T-helper 1 cell treated with Interleukin-12 subunit alpha and Interleukin-12 subunit beta and Interleukin-4 antibody, amounts not matched to agents 30 ng/mL and 1 ng/mL, for 36 hours (primary cell): ENCODE measurements around the gene KRT13. TPM values are rescaled to one million over a fixed set of nuclear protein-coding genes. Genes with fewer than 3 reads are reported as not detected.

ENCODE experiments used
- intact Hi-C: fragments of 100-400 bp; cut with micrococcal nuclease; formaldehyde crosslinking; loops from one replicate; pipeline ENCODE4 v1.15.1; 2024
- total RNA-seq: library from RNA; stranded (reverse); gene quantifications from 2 replicates; pipeline ENCODE4 v1.2.3, GENCODE V29; 2022

Gene KRT13
- total RNA-seq, 1 donor from 2014 or later = not detected

DNA sequence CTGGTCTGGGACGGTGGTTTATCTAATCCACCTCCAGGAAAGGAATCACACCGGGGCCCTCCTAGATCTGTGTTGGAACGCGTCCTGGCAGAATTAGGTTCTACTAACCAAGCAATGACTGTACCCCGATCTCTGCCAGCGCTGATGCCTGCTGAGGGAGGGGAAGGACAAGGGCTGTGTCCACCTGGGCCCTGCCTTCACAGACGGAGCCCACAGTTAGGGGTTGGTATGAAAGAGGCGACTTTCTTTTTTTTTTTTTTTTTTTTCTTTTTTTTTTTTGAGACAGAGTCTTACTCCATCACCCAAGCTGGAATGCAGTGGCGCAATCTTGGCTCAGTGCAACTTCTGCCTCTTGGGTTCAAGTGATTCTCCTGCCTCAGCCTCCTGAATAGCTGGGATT, 32.6 kb upstream of the KRT13 start:
- intact Hi-C loops = no loop called here

DNA sequence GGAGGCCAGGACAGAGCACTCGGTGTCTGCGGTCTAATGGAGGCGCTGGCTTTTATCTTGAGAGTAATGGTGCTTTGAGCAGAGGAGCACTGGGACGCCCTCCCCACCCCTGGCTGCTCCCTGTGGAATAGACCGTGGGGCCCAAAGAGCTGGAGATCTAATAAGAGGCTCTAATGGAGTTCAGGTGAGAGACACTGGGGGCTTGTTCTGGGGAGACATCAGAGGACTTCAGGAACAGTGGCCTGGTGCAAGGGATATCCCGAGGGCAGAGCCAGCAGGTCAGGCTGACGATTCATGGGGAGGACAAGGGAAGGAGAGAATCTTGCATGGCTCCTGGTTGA, 32.2 kb upstream of the KRT13 start:
- intact Hi-C loops = no loop called here

DNA sequence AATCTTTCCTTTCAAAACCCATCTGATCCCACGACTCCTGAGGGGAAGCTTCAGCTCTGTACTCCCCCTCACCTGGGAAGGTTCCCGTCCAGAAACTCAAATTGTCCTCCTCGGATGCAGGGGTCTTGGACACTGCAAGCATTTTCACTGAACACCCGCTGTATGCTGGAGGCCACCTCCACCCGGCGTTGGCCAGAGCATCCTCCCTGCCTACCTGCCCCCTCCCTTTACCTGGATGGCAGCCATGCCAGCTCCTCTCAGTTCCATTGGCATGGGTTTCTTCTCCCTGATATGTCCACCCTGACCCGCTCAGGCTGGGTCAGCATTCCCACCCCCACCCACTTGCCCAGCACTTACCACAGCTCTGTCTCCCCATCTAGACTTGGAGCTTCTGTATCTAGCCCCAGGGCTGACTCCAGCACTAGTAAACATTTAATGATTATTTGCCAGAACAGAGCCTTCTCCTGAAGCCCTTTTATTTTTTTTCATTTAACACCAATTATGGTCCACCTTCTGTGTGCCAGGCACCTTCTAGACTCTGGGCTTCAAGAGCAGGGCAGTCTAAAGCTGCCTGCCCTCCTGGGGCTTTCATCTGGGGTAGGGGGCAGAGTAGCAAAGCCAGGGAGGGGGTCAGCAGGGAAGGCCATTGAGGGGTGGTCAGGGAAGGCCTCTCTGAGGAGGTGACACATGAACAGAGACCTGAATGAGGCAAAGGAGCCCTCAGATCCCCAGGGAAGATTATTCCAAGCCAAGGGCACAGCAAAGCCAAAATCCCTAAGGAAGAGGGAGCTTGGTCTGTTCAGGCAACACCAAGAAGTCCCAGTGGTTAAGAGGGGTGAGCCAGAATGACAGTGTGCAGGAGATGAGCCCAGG, 31.6 kb upstream of the KRT13 start:
- intact Hi-C loops = no loop called here

DNA sequence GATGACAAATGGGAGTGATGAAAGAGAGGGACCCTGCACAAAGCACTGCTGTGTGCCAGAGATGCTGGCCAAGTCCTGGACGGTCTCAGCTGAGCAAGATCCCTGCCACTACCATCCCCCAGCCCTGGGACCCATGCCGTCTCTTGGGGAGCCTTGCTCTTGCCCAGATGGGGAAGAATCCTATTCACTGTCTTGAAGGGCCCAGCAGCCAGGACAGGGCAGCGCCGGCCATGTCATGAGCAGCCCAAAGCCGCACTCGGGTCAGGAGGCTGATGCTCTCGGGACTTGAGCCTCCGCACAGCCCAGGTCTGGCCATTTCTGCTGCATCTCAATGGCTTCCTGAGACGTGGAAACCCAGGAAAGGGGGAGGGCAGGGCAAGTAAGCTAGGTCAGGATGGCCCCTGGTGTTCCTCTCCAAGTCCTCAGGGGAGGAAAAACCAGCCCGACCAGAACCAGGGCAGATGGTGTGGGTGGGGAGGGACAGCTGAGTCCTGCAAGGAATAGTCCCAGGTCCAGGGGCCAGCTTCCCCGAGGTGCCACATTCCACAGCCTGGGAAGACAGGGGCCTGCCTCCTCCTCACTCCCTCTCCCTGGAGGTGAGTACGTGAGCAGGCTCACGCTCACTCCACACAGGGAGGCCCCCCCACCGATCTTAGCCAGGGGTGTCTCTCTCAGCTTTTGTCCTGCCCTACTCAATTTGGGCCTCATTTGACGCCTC, 30.5 kb upstream of the KRT13 start:
- intact Hi-C loops = no loop called here

DNA sequence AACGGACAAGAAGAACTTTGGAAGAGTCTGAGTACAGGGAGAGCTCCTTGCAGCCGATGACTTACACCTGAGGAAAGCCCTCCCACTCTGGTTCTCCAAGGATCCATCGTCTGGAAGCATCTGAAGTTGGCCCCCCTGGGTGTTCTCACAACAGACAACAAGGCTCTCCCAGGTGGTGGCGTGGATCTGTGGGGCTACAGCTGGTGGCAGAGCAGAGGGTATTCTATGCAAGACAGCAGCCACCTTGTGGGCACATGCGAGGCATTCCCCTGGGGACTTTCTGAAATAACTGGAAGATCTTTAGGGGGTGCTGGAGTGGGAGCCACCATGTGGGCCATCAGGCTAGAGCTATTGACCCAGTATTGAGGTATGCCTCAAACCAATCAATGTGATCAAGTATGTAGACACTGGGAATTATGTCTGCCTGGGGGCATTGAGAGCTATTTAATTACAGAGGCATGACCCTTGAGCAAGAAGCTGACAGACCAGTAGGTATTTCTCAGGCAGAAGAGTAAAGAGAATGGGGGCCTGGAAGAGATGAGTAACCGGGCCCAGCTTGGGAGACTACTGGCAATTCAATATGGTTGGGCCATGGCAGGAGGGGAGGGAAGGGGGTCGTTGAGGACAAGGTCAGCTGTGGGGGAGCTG, 29.6 kb upstream of the KRT13 start:
- intact Hi-C loops = no loop called here

DNA sequence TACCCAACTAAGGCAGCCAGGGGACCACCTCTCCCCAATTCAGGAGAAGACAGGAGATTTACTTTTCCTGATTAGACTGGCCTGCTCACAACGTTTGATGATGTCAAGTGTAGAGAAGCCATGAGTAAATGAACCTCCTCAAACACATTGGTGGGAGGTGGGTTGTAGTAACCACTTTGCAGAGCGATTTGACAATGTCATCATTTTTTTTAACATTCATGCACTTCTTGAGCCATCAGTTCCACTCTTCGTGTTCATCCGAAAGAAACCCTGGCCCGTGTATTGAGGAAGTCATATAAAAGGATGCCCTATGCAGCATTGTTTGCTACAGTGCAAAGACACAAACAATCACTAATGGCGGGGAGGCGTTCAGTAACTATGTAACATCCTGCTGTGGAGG, 28.2 kb upstream of the KRT13 start:
- intact Hi-C loops = no loop called here

DNA sequence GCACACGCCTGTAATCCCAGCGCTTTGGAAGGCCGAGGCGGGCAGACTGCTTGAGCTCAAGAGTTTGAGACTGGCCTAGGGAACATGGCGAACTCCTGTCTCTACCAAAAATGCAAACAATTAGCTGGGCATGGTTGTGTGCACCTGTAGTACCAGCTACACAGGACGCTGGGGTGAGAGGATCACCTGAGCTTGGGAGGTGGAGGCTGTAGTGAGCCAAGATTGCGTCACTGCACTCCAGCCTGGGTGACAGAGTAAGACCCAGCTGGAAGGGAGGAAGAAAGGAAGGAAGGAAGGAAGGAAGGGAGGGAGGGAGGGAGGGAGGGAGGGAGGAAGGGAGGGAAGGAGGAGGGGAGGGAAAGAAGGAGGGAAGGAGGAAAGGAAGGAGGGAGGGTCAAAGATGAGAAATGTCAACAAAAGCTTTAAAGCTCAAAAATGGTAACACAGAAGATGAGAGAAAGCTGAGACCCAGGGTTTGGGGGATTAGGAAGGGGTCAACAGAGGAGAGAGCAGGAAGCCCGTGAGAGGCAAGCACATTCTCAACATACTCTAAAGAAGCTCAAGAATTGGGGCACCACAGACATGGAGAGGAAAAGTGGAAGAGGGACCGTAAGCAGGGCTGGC, 27.6 kb upstream of the KRT13 start:
- intact Hi-C loops = no loop called here

DNA sequence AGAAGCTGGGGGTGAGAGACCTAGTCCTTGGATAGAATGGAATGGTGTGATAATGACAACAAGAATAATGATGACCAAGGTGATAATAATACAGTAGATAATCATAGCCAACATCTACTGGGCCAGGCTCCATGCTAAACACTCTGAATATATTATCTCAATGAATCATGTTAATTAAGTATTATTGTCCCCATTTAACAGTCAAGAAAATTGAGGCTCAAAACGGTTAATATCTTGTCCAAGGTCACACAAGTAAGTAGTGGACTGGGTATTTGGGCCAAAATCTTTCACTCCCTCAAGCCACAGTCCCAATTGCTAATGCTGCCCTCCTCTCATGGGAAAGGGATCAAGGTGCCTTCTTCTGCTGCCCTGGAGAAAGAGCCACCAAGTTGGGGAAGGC, 26.6 kb upstream of the KRT13 start:
- intact Hi-C loops = no loop called here

DNA sequence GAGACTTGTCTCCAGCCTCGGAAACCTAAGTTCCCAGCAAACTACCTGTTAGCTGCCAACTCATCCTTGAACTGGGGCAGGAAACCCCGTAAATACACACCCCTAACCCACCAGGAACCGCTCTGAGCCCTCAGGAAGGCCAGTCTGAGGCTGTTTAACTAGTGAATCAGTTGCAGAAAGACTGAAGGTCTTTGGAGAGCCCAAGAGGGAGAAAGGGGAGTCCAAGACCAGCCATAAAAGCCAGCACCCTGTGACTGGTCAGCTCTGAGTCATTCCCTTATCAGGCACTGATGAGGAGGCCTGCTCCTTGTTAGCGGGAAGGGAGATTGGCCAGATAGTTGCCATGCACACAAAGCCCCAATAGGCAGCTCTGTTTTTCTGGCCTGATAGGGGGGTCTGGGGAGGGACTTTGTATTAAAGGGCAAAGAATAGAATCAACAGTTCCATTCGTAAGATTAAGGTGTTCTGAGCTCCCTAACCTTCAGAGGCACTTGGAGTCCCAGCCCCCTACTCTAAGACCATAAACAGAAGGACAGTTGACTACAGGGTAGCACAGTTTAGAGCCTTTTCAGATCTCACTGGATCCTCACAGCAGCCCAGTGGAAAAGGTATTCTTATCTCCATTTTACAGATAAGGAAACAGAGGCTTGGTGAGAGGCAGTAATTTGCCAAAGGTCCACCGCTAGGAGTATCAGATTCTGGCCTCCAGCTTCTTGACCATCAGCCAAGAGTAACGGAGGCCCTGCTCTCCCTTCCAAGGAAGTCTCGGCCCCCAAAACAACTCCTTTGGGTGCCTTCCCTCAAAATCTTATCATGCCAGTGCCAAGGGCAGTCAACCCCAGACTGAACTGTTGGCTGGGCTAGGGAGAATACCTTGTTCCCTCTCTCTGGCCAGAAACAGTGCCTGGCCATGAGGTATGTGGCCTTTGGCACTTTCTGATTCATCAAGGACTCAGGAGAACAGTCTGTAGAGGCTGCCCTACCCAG, 24.9 kb upstream of the KRT13 start:
- intact Hi-C loops = no loop called here

DNA sequence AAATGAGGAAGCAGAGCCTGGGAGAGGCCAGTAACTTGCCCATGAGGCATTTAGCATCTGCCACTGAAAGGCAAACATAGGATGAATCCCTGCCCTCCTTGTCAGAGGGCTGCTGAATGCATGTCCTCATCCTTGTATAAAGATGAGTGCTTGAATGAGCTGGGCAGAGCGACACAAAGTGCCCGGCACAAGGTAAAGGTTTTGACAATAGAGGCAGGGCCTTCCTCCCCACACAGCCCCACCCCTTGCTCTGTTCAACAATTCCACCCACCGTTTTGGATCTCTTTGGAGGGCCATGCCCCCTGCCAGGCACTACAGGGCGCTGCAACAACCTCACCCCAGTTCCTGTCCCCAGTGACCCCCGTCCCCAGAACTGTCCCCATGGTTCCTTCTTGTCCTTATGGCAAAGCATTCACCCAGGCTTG, 24.1 kb upstream of the KRT13 start:
- intact Hi-C loops = no loop called here

DNA sequence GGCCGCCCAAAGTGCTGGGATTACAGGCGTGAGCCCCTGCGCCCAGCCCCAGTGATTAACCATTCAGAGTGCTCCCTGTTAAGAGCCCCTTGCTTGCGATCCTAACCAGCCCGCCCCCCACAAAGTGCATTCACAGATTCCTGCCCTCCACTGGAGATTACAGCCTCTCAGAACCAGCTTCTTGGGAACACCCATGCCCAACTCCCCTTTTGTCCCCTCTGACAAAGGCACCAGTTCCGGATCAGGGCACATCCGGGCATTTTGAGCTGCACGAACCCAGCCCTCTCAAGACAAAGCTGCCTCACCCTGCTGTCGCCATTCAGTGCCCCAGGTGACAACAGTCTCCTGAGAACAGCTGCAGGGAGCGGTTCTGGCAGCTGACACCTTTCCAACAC, 23.5 kb upstream of the KRT13 start:
- intact Hi-C loops = no loop called here

DNA sequence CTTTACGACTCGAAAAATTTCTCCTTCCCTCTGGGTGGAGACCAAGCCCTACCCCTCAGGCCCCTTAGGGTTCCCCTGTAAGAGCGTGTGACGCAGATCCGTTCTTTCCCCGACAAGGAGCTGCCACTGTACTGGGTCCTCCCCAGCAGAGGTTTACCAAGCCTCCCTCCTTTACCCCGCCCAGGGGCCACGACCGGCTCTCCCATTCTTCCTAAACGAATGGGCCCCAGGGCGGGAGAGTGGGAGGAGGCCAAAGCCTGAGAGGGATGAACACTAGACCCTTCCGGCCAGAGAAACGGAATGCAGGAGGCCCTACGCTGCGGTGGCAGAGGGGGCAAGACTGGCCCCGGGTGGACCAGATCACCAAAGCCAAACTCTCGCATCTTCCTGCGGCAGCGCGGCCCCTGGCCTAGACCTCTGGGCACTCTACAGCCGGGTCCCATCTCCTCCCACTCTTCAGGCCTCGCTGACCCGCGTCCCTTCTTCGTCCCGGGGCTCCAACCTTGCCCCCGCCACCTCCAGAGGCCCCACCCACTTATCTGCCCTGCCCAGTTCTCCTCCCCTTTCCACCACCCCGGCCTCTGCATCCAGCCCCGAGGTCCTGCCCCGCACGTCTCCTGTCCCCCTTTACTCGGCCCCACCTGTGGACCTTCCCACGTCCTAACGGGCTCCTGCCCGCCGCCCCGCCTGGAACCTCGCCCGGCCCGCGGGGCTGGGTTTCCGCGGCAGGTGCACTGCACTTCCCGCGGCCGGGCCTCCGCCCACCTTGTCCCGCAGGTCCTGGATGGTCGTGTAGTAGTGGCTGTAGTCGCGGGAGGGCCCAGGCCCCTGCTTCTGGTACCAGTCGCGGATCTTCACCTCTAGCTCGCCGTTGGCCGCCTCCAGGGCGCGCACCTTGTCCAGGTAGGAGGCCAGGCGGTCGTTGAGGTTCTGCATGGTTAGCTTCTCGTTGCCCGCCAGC, 21.9 kb upstream of the KRT13 start:
- intact Hi-C loops = no loop called here

DNA sequence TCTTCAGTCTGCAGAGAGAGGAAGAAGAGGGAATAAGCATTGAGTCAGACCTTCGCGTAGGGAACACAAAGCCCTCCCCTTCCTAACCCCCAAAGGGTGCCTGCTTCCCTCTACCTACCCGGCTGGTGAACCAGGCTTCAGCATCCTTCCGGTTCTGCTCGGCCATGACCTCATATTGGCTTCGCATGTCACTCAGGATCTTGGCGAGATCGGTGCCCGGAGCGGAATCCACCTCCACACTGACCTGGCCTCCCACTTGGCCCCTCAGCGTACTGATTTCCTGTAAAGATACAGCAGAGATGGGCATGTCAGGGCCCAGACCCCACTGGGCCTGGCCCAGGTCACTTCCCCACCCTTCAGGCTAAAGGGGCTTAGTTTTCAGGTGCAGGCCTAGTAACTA, 18.8 kb upstream of the KRT13 start:
- intact Hi-C loops = no loop called here

DNA sequence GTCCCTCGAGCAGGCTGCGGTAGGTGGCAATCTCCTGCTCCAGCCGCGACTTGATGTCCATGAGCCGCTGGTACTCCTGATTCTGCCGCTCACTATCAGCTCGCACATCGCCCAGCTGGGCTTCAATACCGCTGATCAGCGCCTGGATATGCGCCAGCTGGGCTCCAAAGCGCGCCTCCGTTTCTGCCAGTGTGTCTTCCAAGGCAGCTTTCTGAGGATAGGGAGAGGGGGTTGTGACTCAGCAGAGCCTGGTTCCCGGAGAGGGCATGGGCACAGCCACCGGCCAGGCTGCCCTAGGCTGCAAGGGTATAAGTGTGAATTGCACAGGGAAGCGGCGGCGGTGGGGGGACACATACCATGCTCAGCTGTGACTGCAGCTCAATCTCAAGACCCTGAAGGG, 18.4 kb upstream of the KRT13 start:
- intact Hi-C loops = no loop called here

DNA sequence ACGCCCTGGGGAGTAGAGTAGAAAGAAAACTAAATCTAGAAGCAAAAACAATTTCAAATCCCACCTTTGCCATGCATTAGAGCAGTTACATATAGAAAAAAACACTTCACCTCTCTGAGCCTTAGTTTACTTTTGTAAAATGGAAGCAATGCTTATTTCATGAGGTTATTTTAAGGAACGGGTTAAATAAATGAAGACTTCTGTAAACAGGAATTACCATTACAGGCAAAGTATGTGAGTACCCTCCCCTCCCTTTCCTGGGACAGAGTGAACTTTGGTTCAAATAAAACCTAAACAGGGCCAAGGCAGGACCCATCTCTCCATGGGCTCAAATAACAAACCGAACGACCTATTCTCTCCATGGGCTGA, 17.8 kb upstream of the KRT13 start:
- intact Hi-C loops = no loop called here

DNA sequence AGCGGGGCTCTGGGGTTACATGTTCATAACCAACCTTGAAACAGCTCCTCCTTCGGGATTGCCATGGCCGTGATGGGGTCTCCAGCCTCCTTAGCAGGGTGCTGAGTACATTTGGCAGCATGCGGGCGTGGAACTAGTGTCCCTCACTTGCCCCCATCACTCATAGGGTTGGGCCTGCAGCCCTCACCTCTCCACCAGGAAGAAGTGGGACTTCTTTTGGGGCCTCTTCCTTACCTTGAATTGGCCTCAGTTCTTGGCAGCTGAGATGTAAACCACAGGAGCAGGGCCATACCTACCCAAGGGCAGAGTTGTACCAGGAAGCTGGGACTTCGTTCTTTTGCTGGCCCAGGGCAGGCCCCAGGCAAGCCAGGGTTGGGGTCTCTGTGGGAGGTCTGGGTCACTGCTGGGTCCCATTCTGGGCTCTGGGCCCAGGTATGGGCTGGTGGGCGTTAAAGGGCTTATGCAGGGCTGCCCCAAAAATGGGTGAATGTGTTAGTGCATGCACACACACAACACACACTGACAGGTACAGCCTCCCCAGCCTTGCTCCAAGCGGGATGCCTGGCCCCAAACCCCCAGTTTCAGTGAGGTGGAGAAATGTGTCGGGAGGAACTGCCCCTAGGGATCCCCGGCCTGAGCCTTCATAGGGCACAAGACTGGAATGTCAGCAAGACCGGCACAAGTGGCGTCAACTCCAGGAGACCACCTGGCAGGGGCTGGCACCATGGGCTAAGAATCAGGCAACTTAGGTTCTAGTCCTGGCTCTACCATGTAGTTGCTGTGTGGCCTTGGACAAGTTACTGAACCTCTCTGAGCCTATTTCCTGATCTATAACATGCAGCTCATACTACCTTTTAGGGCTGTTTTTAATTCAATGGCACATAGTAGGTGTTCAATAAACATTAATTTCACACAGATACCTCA, 17.2 kb upstream of the KRT13 start:
- intact Hi-C loops = no loop called here

DNA sequence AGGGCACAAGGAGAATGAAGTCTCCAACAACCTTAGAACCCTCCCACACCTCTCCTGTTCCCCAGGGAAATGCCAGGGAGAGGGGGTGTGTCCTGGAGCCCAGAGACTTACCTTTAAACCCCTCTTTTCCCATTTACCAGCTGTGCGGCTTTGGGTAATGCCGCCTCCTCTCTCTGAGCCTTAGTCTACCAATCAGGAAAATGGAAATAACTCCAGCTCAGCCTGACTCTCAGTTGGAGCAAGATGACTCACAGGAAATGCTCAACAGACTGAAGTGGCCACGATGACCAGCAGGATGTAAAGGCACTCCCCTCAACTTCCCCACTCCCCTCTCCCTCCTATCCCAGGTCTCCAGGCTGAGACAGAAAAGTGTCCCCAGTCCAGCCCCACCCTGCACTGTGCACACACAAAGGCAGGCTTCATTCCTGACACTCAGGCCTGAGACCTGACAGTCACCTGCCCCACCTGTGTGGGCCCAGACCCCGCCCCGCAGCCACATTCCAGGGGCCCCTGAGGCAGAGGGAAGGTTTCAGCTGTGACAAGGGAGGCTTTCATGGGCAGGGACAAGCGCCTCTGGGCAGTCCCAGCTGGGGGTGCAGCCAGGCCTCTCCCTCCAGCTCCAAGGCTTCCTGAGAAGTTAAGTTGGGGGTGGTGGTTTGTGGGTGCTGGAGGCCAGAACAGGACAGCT, 16.3 kb upstream of the KRT13 start:
- intact Hi-C loops = no loop called here
